Measurements from ENCODE around the gene HLA-DOB.

Gene HLA-DOB

DNA sequence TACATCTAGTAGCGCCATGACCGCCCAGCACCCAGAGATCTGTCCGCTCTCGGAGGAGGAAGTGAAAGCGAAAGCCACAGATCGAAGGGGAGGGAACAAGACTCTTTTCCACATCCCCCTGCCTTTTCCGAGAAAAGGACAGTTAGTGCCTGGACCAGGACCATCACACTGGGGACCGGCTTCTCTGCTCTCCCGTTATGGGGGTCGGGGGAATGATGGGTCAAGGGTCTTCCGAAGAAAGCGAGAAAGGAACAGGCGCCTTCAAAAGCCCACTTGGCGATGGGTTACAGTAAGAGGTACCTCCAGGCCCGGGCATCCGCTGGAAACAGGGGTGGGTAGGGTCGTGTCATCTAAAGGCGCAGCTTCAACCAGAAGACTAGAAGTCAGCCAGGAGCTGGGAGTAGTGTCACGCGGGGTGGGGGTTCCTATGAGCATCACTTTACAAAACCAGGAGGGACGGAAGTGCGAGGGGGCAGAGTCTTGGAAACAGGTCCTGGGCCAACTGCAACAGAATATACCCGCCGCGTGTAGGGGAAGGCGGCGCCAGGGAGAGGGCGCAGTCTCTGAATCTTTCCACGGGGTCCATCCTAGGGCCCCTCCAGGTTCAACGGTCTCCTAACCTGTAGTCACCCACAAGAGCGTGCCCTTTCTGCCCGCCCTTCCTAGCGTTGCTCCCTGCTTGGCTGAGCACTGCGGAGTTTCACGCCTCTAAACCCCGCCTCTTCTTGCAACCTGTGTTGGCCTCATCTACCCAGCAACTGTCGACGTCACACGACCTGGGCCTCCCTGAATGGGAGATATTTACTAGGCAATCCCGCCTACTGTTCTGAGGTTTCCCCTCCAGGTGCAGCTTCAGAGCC, 27.4 kb upstream of the HLA-DOB start, which contains the start of gene PSMB8:
PSMB8 (minus strand) TSS at position 69 of the 860 bp plus-strand sequence; CDS start at position 18, 51 bp downstream.
- peak; percentile 14 to 96 (median 85) for DNase-seq

DNA sequence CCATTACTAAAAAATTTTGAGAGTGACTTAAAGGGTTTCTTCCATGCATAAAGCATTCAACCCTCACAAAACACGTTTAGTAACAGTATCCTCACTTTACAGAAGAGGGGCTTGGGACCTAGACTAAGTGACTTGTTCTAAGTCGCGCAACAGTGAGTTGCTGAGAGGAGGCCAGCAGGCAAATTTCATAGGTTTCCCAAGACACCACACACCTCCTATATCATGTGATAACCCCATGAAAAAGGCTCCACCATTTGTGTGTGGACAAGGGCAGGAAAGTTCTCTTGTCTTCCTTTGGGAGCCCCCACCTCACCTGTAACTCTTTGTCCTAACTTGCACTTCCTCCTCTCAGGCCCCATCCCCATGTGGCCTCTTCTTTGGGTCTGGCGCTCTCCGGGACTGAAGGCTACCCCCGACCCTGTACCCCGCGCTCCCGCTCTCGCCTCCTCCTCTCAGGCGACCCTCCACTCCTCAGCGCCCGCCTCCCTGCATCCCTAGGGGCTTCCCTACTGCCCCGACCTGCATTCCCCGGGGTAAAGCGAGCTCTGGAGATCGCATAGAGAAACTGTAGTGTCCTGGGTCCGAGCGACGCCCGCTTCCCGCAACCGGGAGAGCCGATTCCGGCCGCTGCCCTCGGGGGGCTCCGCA, 26.7 kb upstream of the HLA-DOB start:
- DNase-seq = peak in 3 of 58 donors; percentile 14 to 49 (median 30)

DNA sequence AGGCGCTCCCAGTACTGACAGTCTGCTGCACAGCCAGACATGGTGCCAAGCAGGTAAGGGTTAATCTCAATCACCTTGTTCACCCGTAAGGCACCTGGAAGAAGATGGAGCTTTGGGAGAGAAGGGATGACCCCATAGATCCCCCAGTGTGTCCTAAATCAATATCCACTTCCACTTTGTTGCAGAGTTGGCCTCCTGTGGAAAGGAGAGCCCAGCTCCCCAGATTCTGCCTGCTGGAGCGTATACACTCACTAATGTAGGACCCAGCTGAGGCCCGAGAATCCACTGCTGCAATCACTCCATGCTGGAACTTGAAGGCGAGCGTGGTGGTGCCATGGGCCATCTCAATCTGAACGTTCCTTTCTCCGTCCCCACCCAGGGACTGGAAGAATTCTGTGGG, 25.9 kb upstream of the HLA-DOB start:
- DNase-seq = no peak

DNA sequence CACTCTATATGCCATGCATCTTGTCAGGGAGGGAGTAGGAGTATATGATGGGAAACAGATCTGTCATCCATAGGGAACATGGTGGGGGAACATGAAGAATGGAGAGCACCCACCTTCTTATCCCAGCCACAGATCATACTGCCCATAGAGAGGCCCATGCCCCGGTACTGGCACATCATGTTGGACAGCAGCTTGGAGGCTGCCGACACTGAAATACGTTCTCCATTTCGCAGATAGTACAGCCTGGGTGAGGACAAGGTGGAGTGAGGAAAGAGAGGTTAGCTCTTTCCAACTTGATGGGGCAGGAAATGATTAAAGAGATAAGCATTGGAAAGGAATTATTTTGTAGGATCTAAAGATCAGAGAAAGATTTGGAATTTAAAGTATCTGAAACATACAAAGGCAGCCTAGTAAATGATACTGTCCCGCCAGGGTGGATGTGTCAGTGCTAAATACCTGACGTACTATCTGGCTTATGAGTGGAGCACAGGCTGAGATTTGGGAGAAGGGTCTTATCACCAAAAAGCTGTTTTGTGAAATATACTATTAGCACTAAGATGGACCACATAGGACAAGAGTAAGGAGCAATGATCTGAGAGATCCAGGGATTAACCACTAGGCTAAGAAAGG, 25.3 kb upstream of the HLA-DOB start:
- no peak for DNase-seq

DNA sequence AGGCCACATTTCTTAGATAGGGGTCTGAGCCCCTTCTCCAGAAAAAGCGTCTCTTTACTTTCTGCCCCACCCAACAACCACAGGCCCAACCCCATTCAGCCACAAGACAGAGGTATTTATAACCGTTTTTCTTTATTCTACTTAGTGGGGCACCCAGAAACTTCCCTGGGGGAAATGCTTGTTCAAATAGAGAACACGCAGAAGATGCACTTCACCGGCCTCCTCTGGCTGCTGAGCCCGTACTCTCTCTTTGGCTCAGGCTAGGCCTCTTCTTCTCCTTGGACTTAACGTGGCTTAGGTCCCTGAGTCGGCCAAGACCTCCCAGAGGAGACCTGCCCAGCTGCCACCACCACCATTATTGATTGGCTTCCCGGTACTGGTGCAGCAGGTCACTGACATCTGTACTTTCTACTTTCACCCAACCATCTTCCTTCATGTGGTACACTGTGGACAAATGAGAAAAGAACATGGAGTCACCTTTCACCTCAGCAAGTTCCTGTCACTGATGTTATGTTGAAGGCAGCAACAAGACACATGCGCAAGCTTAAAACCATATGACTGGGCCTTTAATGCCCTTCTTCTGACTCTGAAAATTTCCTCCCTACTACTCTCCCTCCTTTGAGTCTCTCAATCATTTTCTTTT, 23.9 kb upstream of the HLA-DOB start:
- DNase-seq = no peak

DNA sequence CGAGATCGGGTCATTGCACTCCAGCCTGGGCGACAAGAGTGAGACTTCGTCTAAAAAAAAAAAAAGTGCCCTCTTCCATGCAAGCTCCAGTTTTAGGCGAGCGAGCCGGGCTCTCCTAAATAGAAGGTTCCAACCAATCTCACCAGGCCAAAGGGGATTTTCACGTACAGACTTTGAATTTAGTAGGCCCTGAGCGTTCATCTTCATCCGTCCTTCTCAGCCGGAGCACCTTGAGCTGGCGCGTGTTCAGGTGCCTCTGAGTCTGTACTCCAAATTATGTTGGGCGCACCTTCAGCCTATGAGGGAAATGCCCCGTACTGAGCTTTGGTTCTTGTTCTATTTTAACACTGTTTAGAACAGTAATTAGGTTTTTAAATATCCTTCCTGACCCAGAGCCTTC, 22.6 kb upstream of the HLA-DOB start:
- no peak for DNase-seq

DNA sequence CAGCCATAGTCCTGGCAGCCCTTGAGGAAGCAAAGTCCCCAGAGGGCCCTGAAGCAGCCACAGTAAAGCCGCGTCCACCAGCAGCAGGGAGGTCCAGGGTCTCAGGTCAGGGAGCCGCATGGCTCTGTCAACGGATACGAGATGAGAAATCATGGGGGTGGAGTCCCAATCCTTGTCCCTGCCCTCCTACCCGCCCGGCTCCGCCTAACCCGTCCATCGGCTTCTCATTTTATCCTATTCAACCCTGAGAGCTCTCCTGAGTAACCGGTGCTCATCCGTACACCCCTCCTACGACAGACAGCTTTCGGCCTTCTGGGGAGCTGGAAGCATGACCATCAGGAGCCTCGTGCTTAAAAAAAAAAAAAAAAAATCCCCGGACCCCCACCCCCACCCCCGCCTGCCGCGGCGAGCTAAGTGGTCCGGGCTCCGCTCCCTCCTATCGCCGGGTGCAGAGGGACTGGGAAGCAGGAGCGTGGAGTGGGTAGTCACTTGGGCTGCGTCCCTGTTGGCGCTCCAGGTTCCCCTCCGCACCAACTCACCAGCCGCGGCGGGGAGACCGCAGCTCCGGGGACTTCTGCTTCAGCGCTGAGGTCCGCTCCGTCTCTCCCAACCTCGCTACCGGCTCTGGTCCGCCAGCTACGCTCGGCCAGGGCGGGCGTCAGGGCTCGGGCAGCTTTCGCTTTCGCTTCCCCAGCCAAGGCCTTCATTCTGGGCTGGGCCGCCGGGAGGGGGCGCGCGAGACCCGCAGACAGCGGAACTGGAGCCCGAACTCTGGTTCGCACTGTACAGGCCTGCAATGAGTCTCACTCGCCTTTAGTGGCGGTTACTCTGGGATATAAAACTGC, 21.5 kb upstream of the HLA-DOB start, which contains the start of gene TAP2:
TAP2 (minus strand) TSS at position 626 of the 845 bp plus-strand sequence; CDS start at position 120, 506 bp downstream.
- peak; percentile 40 to 99 (median 90) for DNase-seq

DNA sequence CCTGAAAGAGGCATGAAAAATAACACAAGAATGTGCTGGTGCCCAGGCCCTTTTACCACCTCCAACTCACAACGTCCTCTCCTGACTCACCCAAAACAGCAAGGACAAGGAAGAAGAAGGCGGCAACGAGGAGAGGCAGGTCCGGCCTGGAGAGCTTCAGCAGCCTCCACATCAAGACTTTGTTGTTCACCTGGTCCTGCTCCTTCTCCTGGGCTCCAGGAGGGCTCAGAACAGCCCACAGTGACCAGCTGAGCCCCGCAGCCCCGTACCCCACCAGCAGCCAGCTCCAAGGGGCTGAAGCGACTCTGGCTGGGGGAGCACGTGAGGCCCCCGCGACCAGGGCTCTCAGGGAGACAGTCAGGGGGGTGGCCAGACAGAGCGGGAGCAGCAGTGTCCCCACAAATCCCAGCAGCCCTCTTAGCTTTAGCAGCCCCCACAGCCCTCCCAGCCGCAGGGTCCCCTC, 20.9 kb upstream of the HLA-DOB start:
- DNase-seq = peak in 4 of 58 donors; percentile 34 to 47 (median 38)

DNA sequence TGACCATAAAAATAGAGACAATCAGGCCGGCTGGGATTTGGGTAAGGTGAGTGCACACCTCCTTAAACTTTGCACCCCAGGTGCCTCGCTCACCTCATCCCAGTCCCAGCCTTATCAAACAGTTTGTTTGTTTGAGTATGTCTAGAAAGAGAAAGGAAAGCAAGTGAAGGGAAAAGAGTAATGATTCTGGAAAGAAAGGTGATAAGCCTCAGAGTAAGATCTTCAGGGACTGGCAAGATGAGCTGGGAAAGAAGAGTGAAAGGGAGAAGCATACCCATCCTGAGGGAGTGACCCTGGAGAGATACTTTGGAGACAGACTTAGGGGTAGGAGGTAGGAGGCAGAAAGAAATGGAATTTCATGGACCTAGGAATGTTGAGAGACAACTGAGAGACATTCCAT, 20.1 kb upstream of the HLA-DOB start:
- DNase-seq = no peak

DNA sequence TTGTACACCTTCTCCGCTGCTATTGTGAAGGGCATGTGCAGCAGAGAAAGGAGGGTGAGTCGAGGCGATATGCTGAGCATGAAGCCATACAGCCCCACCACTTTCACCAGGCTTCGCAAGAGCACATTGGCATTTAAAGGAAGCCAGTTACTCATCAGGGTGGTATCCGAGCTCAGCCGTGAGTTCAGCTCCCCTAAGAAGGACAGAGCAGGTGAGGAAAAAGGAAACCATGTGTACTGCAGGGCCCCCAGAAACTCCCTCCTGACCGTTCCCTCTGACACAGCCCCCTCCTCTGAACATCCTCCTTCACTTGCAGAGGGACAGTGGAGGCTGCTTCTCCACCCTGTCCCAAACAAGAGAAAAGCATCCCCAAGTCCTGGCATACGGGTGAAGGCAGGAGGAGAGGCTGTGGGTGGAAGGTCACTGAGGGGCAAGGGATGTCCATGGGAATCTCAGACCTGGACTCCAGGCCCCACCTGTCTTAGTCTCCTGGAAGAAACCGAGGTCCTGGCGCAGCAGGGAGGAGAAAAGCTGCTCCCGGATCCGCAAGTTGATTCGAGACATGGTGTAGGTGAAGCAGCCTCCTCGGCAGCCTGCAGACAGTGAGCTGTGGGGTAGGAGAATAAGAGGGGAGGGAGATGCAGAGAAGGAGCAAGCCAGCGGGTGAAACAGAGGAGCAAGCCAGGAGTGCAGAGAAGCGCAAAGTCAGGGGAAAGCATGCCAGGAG, 18.5 kb upstream of the HLA-DOB start:
- DNase-seq = no peak

DNA sequence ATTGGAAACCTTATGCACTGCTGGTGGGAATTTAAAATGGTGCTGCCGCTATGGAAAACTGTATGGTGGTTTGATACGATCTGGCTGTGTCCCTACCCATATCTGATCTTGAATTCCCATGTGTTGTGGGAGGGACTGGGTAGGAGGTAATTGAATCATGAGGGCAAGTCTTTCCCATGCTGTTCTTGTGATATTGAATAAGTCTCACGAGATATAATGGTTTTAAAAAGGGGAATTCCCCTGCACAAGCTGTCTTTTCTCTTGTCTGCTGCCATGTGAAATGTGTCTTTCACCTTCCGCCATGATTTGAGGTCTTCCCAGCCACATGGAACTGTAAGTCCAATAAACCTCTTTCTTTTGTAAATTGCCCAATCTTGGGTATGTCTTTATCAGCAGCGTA, 16.9 kb upstream of the HLA-DOB start:
- no peak for DNase-seq

DNA sequence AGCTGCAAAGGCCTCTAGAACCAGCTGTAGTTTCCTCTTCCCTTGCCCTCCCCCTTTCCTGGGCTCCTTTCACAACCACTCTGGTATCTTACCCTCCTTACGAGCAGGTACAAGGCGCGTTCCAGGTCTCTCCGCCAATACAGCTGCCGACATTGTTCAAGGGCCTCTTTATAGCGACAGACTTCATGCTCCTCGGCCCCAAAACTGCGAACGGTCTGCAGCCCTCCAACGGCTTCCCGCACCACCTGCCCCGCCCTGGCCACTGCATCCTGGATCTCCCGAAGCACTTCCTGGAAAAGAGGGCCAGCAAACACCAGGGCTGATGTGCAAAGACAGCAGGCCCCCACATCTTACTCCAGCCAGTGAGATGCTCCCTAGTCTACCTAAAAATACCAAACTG, 15.7 kb upstream of the HLA-DOB start:
- DNase-seq = no peak

DNA sequence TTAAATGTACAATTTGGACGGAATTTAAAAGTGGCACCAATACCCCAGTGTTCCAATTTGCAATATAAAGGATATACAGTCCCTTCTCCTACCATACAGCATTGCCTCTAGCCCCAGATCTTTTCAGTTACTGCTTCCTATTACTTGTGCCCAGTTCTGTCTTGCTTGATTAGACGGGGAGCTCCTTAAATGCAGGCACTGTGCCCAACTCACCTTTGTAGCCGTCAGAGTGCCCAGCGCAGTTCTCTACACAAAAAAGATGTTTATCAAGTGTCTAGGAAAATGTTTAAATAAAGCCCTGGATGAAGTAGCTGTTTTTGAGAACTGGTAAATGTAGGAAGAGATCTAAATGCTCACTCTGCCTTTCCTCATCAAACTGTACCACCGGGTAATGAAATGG, 14.1 kb upstream of the HLA-DOB start:
- no peak for DNase-seq

DNA sequence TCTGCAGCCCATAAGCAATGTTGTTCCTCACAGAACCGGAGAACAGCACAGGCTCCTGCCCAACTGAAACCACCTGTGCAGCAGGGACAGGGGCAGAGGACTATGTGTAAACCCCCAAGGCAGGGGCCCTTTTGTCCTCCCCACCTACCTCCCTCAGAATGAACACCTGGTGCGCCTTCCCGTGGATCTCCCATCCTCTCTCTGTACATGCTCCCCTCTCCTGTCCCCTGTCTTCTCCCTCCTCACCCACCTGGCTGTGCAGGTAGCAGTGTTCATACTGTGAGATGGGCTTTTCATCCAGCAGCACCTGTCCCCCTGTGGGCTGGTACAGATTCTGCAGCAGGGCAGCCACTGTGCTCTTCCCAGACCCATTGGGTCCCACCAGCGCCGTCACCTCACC, 13.2 kb upstream of the HLA-DOB start:
- DNase-seq = no peak

DNA sequence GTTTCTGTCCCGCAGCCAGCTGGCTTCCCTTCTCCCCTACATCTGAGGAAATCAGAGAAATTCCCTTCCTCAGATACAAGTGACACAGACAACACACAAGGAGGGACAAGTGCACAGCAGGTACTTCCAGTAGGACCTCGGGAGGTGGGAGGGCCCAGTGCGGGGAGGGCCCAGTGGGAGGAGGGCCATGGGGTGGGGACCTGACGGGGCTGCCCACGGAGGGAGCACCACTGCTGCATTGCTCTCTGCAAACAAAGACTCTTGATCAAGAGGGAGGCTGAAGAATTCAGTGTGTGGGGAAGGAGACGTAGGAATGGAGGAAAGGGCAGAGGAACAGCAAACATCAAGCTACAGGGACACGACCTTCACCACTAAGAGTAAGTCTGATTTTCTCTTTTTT, 12.7 kb upstream of the HLA-DOB start:
- no peak for DNase-seq

DNA sequence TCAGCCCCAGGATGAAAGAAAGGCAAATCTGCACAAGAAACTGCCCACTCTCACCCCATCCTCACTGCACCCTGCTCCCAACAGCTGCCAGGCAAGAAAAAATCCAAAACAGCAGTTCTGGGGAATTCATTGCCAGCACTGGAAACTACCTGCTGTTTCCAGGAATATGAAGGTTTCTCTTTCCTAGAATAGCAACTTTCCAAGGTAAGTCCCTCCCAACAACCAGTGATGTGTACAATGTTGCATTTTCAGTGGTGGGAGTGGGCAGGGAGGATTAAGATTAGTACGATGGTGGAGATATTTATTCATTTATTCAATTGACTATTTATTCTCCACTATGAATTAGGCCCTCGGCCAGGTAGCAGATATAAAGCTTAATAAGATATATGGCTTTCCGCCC, 10.2 kb upstream of the HLA-DOB start:
- DNase-seq = no peak

DNA sequence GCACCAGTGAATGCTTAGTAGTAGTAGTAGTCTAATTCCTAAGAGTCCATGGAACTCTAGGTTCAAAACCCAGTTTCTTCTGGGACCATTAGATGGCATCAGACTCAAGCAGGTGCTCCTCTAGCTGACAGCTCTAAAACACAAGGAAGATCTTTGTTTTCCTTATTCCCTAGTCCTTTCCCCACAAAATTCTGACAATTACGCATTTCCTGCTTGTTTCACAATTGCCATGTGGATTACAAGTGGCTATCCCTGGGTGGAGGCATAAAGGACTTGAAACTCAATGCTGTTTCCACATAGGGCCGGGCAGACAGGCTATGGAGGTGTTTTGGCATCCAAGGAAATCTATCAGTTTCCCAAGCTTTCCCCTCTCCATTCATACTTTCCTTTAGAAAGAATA, 9.2 kb upstream of the HLA-DOB start:
- DNase-seq = peak in 2 of 58 donors; percentile 1 to 3

DNA sequence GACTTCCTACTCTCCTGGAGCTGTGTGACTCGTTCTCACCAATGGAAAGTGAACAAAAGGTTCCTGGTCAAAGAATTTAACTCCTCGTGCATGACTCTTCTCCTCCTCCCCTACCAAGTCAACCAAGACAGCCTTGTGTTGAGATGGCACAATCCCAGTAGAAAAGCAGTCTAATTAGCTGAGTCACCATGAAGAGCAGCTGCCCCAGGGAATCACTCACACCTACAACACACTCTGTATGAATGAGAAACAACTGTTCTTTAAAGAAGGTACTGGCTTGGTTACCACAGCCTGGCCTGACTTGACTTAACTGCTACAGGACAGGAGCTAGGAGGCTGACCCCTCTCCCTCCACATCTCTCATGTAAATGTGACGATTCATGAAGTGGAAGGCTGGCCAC, 2.9 kb upstream of the HLA-DOB start:
- DNase-seq = peak in 1 of 58 donors; percentile 8

DNA sequence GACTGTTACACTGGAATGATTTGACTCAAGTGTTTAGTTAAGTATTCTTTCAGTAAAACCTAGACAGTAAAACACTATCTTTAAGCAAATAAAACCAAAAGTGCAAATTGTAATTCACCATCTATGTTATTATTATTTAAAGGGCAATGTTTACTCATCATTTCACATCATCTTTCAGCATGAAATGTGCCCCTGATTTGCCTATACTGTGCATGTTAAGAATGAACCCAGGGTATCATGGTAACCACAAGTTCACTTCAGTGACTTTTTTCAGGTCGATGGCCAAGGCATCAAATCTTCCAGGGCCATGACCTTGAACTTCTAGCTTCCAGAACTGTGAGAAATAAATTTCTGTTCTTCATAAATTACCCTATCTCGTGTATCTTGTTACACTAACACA, 2.1 kb upstream of the HLA-DOB start:
- no peak for DNase-seq

DNA sequence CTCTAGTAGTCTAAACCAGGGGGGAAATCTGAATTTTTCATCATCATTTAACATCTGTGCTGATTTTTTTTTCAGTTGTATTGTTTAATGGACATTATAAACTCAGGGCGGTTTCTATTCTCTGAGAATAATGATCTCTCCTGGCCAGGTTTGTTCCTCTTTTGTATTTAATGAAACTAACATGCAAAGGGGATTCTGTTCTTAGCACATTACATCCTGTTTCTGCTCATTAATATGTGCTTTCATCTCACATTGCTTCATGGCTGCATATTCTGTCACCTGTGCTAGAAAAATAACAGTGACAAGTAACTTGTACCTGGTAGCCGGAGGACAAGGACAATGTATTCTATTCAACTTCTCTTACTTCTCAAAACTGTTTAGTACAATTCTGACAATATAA, 806 bp downstream of the HLA-DOB start:
- no peak for DNase-seq
